Upper lobe of left lung (tissue), 6 donors: ENCODE data around the gene FETUB. TPM values are rescaled to one million over a fixed set of nuclear protein-coding genes. Genes with fewer than 3 reads are reported as not detected.

ENCODE experiments used
- ATAC-seq, 2 donors: fragments of 200-7000 bp; cut with Tn5 transposase; one replicate each; pipeline ENCODE4 v1.9.1; 2022; ENCODE audit warnings: mild to moderate bottlenecking in 2 of 2, moderate library complexity in 2 of 2; ENCODE audit not compliant: low FRiP score in 2 of 2
- DNase-seq, 2 donors: peaks; one replicate each; pipeline ENCODE4 v3.0.0-alpha.2; 2019 to 2020
- H3K27ac ChIP-seq, 4 donors: fragments of 200-600 bp; sonication (generic); one replicate each; pipeline ENCODE4 v1.5.1; 2016 to 2019
- H3K27me3 ChIP-seq, 4 donors: fragments of 200-600 bp; sonication (generic); one replicate each; pipeline ENCODE4 v1.5.1; 2017 to 2019
- H3K36me3 ChIP-seq, 4 donors: fragments of 200-600 bp; sonication (generic); one replicate each; pipeline ENCODE4 v1.5.1; 2016 to 2019
- H3K4me1 ChIP-seq, 4 donors: fragments of 200-600 bp; sonication (generic); one replicate each; pipeline ENCODE4 v1.5.1; 2018 to 2019
- H3K4me3 ChIP-seq, 4 donors: fragments of 200-600 bp; sonication (generic); one replicate each; pipeline ENCODE4 v1.5.1; 2017 to 2019; ENCODE audit warnings: mild to moderate bottlenecking in 2 of 4, moderate library complexity in 1 of 4
- H3K9me3 ChIP-seq, 4 donors: fragments of 200-600 bp; sonication (generic); one replicate each; pipeline ENCODE4 v1.5.1; 2018 to 2019
- CTCF ChIP-seq, 6 experiments: fragments of 450-650 bp in 4 of 6; fragments of 200-600 bp in 2 of 6; sonication (generic) in 2 of 6; IDR thresholded peaks; one replicate each; pipeline ENCODE4 v1.5.1; 2016 to 2019; ENCODE audit warnings: antibody characterized with exemption in 6 of 6
- EP300 ChIP-seq, 4 donors: sonication (generic); formaldehyde crosslinking; IDR thresholded peaks; one replicate each; pipeline ENCODE4 v1.5.1; 2017; ENCODE audit warnings: antibody characterized with exemption in 4 of 4, control low read depth in 2 of 4
- POLR2A ChIP-seq, 4 donors: fragments of 450-650 bp; IDR thresholded peaks; one replicate each; pipeline ENCODE4 v1.5.1; 2016 to 2017; ENCODE audit warnings: antibody characterized with exemption in 4 of 4, mild to moderate bottlenecking in 2 of 4
- POLR2AphosphoS5 ChIP-seq, 2 donors: sonication (generic); formaldehyde crosslinking; IDR thresholded peaks; one replicate each; pipeline ENCODE4 v1.5.1; 2017; ENCODE audit warnings: antibody characterized with exemption in 2 of 2
- WGBS, 2 donors: methylation state at CpG; one replicate each; pipeline ENCODE4 v1.1.5; 2017 to 2018; 5-methylcytosine and 5-hydroxymethylcytosine counted together
- total RNA-seq, 6 donors: library from RNA; depleted of rRNA in 4 of 6; stranded (reverse); fragments of >200 nt in 4 of 6; gene quantifications; one replicate each; pipeline versions ENCODE4 v1.1.0 to v1.2.1, GENCODE V29; 2016 to 2021
- donor health status: DM: no; HTN: no; CAD: no; lungs with moderate emphysema.
- donor health status: DM: no; HTN: yes; CAD: no; lungs with severe emphysema.

The FETUB gene
- total RNA-seq, 6 donors from 2014 or later, result not detected

- DNase-seq (no peak), ATAC-seq (peak in 1 of 2 donors; percentile 41)
- Histone ChIP-seq H3K36me3 (no peaks in the 10 kb centered on the region), H3K9me3 (no peaks in the 10 kb centered on the region), H3K4me3 (no peak overlapping the region), H3K4me1 (peaks cover 0 to 14% (median 3%) of the 10 kb centered on the region in 4 donors), H3K27ac (no peak overlapping the region), H3K27me3 (no peaks in the 10 kb centered on the region)
- TF ChIP-seq POLR2AphosphoS5 (IDR thresholded peaks at IDR 0.05) (no peak), EP300 (IDR thresholded peaks at IDR 0.05) (no peak), POLR2A (IDR thresholded peaks at IDR 0.05) (no peak)
These were observed 730 bp downstream of the FETUB start for GRCh38 chr3:186640929-186641328.

DNA sequence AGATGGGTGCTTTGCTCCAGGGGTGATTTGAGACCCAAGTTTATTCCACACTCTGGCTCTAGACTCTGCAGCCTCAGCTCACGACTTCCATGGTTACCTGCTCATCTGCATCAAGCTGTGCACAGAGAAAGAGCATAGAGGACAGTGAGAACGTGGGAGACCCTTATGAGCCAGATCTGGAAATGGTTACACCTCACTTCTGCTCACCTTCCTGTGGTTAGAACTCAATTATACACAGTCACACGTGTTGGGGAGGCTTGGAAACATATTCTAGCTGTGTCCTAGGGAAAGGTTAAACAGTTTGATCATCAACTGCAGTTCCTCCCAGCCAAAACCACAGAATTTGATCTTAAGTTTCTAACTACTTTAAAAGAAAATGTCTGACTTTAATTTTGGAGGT, 1.8 kb downstream of the FETUB start:
- DNase-seq, result no peak
- H3K4me1 ChIP-seq, result peaks cover 0 to 14% (median 3%) of the 10 kb centered on the region in 4 donors

GRCh38 chr3:186643493-186643892, 3.3 kb downstream of the FETUB start:
- H3K4me1 ChIP-seq, result peaks cover 0 to 14% (median 3%) of the 10 kb centered on the region in 4 donors
- no peak for TF ChIP-seq POLR2AphosphoS5 (IDR thresholded peaks at IDR 0.05)
- no peak for TF ChIP-seq POLR2A (IDR thresholded peaks at IDR 0.05)
- TF ChIP-seq CTCF (IDR thresholded peaks at IDR 0.05), result no peak
- no peak for TF ChIP-seq EP300 (IDR thresholded peaks at IDR 0.05)
- DNase-seq (no peak), ATAC-seq (no peak)
- H3K4me3 ChIP-seq, result no peak overlapping the region
- no peaks in the 10 kb centered on the region for H3K27me3 ChIP-seq
- WGBS, 2 donors, result 77 to 82% methylated on average over 1 of the region's 1 CpG
- no peaks in the 10 kb centered on the region for H3K36me3 ChIP-seq
- H3K27ac ChIP-seq, result no peak overlapping the region
- no peaks in the 10 kb centered on the region for H3K9me3 ChIP-seq

More for the DNA sequence above, 1.8 kb downstream of the FETUB start:
- H3K27me3 ChIP-seq, result no peaks in the 10 kb centered on the region
- H3K27ac ChIP-seq, result no peak overlapping the region
- H3K4me3 ChIP-seq, result no peak overlapping the region
- no peaks in the 10 kb centered on the region for H3K36me3 ChIP-seq
- 52 to 59% methylated on average over 3 of the region's 3 CpGs for WGBS, 2 donors
- no peak for TF ChIP-seq POLR2AphosphoS5 (IDR thresholded peaks at IDR 0.05)
- no peak for TF ChIP-seq EP300 (IDR thresholded peaks at IDR 0.05)
- TF ChIP-seq CTCF (IDR thresholded peaks at IDR 0.05), result no peak
- no peak for TF ChIP-seq POLR2A (IDR thresholded peaks at IDR 0.05)
- H3K9me3 ChIP-seq, result no peaks in the 10 kb centered on the region
- ATAC-seq, result no peak

DNA sequence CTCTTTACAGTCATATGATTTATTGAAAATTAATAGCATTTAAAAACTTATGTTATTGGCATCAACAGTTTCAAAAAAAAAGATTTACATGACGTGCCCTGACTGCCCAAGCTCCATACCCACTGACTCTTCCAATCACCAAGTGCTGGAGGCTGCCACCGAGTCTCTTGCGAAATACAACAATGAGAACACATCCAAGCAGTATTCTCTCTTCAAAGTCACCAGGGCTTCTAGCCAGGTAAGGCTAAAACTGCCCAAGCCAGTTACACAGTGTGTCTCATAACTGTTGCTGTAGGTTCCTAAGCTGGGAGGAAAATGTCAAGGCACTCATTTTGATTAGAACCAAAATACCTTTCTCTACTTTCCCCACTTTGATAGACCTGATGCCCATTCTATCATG, 4.5 kb downstream of the FETUB start:
- TF ChIP-seq CTCF (IDR thresholded peaks at IDR 0.05) (no peak), EP300 (IDR thresholded peaks at IDR 0.05) (no peak), POLR2A (IDR thresholded peaks at IDR 0.05) (no peak), POLR2AphosphoS5 (IDR thresholded peaks at IDR 0.05) (no peak)
- no peak overlapping the region for H3K27ac ChIP-seq
- WGBS, 2 donors, result 49 to 65% methylated on average over 3 of the region's 3 CpGs
- H3K27me3 ChIP-seq, result no peaks in the 10 kb centered on the region
- H3K9me3 ChIP-seq, result no peaks in the 10 kb centered on the region
- DNase-seq (peak in 1 of 2 donors; percentile 70), ATAC-seq (peak in 1 of 2 donors; percentile 56)
- peaks cover 0 to 14% (median 3%) of the 10 kb centered on the region in 4 donors for H3K4me1 ChIP-seq
- H3K4me3 ChIP-seq, result no peak overlapping the region
- no peaks in the 10 kb centered on the region for H3K36me3 ChIP-seq

DNA sequence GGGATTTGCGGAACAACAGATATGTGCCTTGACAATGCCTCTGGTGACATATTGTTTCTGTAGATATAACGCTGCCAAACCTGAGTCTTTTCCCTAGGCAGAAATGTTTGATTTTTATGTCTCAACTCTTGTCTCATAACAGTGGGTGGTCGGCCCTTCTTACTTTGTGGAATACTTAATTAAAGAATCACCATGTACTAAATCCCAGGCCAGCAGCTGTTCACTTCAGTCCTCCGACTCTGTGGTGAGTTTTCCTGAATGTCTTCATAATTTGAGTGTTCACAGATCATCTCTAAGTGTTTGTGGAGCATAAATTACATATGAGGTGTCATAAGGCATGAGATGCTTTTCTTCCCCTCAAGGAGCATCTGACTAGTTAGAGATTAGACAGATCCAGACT, 5.9 kb downstream of the FETUB start:
- ATAC-seq (no peak), DNase-seq (no peak)
- H3K27me3 ChIP-seq, result no peaks in the 10 kb centered on the region
- H3K4me3 ChIP-seq, result no peak overlapping the region
- no peak overlapping the region for H3K27ac ChIP-seq
- peaks cover 0 to 4% (median 0%) of the 10 kb centered on the region in 4 donors for H3K4me1 ChIP-seq
- no peaks in the 10 kb centered on the region for H3K36me3 ChIP-seq
- no peaks in the 10 kb centered on the region for H3K9me3 ChIP-seq
- WGBS, 2 donors, result 94 to 96% methylated on average over 4 of the region's 4 CpGs
- TF ChIP-seq POLR2A (IDR thresholded peaks at IDR 0.05) (no peak), POLR2AphosphoS5 (IDR thresholded peaks at IDR 0.05) (no peak), EP300 (IDR thresholded peaks at IDR 0.05) (no peak), CTCF (IDR thresholded peaks at IDR 0.05) (no peak)
